DMS53 treated with DMSO at 0.1 percent for 48 hours (cell line): ENCODE data around the gene TAF11L14.

Experiments used
- DNase-seq: peaks from one replicate; lab custom pipeline; 2025; ENCODE audit not compliant: unreplicated experiment; lab: John Stamatoyannopoulos, UW

Gene TAF11L14

GRCh38 chr5:17678751-17679324 is 44.6 kb downstream of the TAF11L14 start:
- no peak for DNase-seq

GRCh38 chr5:17679597-17680203 is 45.4 kb downstream of the TAF11L14 start:
- no peak for DNase-seq

- no peak for DNase-seq
Observed at GRCh38 chr5:17680737-17681136, 46.5 kb downstream of the TAF11L14 start.
